AG10803 (cell line): ENCODE results near the gene PLEKHG4B.
"Not testable (repeated sequence)": the region's sequence is repeated elsewhere in the genome, so short reads cannot be mapped to it uniquely, and the experiment has no call there.

Source experiments
- DNase-seq: peaks from one replicate; pipeline ENCODE4 v3.0.0; 2010; ENCODE audit warnings: low read depth
- H3K4me3 ChIP-seq: 2 replicates; pipeline ENCODE4 v1.5.1; 2011; ENCODE audit warnings: mild to moderate bottlenecking, low read length, control low read depth
- TF ChIP-seq, protein P1 (sequence below): conservative IDR thresholded peaks from 2 replicates; pipeline ENCODE4 v1.5.1; 2011; ENCODE audit warnings: mild to moderate bottlenecking, low read length, control low read depth, inconsistent platforms

The PLEKHG4B gene

DNA sequence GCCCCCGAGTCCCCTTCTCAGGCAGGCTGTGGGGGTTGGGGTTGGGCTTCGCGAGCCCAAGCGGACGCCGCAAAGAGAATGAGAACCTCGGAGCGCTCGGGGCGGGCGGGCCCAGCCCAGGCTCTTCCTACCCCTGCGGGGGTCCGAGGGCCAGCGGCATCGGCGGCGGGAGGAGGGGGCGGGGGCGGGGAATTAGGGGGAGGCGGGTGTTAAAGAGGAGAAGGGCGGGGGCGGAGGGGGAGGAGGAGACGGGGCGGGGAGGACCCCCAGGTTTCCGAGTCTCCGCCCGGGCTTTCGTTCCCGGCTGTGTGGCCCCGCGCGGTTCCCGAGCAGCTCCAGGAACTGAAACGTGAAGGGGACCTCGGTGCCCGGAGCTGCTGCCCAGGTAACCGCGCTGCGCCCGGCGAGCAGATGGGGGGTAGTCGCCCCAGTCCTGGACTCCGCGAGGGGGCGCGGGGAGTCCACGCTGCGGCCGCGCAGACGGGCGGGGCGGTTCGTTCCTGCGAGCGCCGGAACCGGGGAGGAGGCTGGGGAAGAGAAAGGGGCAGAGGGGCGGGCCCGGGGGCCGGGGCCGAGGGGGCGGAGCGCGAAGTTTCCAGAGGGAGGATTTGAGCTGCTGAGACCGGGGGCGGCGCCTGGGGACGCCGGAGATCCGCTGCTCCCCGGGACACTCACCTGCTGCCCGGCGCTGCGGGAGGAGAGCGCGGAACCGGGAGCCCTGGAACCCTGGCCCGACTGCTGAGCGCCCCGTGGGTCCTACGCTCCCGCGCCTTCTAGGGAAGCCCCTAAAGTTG is 38.4 kb upstream of the PLEKHG4B start:
- DNase-seq: peak; percentile 6
- H3K4me3 ChIP-seq: peak overlapping the region; percentile 46
- TF ChIP-seq, protein P1, sequence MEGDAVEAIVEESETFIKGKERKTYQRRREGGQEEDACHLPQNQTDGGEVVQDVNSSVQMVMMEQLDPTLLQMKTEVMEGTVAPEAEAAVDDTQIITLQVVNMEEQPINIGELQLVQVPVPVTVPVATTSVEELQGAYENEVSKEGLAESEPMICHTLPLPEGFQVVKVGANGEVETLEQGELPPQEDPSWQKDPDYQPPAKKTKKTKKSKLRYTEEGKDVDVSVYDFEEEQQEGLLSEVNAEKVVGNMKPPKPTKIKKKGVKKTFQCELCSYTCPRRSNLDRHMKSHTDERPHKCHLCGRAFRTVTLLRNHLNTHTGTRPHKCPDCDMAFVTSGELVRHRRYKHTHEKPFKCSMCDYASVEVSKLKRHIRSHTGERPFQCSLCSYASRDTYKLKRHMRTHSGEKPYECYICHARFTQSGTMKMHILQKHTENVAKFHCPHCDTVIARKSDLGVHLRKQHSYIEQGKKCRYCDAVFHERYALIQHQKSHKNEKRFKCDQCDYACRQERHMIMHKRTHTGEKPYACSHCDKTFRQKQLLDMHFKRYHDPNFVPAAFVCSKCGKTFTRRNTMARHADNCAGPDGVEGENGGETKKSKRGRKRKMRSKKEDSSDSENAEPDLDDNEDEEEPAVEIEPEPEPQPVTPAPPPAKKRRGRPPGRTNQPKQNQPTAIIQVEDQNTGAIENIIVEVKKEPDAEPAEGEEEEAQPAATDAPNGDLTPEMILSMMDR: no peak

DNA sequence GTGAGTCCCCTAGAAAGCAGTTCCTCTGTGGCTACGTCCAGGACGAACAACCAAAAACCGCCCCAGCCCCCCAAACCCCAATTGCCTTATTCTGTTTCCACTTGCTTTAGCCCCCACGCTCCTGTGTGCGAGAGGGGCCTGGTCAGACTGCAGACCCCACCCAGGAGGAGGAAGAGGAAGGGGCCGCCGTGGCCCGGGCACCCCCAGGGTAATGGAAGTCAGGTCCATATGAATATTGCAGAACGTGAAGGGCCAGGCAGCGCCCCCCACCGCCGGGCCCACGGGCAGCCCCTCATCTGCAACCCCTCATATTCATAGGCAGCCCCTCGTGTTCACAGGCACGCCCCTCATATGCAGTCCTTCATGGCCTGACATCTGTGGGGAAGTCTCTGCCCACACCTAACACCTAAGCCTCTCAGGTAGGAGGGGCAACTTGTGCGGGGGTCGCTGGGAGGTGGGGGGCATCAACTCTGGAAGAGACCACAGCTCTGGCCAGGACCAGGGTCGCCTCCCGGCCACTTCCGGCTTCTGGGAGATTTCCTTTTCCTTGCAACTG is 37.7 kb upstream of the PLEKHG4B start:
- DNase-seq: no peak
- TF ChIP-seq, protein P1: no peak
- peak overlapping the region; percentile 46; the same call in 1 of the 2 replicates for H3K4me3 ChIP-seq

GRCh38 chr5:54876-55569 is 36.9 kb upstream of the PLEKHG4B start:
- no peak overlapping the region for H3K4me3 ChIP-seq
- no peak for DNase-seq
- TF ChIP-seq, protein P1: no peak

- no peak overlapping the region for H3K4me3 ChIP-seq
- peak; percentile 20 for DNase-seq
- TF ChIP-seq, protein P1: no peak
Measured at GRCh38 chr5:56561-57290, 35.2 kb upstream of the PLEKHG4B start.

GRCh38 chr5:60250-60649 is 31.7 kb upstream of the PLEKHG4B start:
- not testable (repeated sequence) for DNase-seq, H3K4me3 ChIP-seq

DNA sequence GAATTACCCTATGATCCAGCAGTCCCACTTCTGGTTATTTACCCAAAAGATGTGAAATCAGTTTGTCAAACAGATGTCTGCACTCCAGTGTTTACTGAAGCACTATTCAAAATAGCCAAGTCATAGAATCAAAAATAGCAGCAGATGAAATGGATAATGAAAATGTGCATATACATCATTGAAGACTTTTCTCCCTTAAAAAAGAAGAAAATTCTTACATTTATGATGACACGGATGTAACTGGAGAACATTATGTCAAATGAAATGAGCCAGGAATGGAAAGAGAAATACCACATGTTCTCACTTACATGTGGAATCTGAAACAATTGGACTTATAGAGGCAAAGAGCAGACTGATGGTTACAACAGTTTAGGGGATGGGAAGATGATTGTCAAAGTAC is 21.5 kb upstream of the PLEKHG4B start:
- no peak overlapping the region for H3K4me3 ChIP-seq
- peak; percentile 22 for DNase-seq
- TF ChIP-seq, protein P1: no peak

DNA sequence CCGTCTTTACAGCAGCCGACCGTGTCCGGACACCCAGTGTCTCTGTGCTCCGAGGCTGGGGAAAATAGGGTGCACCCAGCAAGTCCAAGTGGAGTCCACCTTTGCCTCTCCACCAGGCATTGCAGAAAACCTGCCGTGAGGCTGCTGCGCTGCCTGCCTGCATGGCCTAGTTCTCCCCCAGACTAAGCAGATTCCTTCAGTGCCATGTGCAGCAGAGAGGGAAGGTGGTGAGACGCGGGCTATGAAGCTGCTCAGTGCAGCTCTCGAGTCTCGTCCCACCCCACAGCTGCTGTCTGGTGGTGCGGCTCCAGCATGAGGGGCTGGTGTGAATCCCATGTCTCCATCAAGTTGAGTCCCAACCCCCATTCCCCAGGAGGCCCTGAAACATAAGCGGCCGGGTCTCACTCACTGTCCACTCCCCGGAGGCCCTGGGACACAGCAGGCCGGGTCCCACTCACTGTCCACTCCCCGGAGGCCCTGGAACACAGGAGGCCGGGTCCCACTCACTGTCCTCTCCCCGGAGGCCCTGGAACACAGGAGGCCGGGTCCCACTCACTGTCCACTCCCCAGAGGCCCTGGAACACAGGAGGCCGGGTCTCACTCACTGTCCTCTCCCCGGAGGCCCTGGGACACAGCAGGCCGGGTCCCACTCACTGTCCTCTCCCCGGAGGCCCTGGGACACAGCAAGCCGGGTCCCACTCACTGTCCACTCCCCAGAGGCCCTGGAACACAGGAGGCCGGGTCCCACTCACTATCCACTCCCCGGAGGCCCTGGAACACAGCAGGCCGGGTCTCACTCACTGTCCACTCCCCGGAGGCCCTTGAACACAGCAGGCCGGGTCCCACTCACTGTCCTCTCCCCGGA is 19.4 kb upstream of the PLEKHG4B start:
- H3K4me3 ChIP-seq, DNase-seq: not testable (repeated sequence)

DNA sequence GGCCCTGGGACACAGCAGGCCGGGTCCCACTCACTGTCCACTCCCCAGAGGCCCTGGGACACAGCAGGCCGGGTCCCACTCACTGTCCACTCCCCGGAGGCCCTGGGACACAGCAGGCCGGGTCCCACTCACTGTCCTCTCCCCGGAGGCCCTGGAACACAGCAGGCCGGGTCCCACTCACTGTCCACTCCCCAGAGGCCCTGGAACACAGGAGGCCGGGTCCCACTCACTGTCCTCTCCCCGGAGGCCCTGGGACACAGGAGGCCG is 18.9 kb upstream of the PLEKHG4B start:
- DNase-seq, H3K4me3 ChIP-seq: not testable (repeated sequence)
